Adrenal gland (tissue), 12 donors: ENCODE measurements around the gene PRKCZ. TPM values are rescaled to one million over a fixed set of nuclear protein-coding genes. Genes with fewer than 3 reads are reported as not detected.

Experiments
- DNase-seq, 7 donors: peaks; one replicate each; pipeline ENCODE4 v3.0.0-alpha.2; 2019 to 2020
- H3K27ac ChIP-seq, 5 donors: fragments of 200-600 bp; sonication (generic) in 4 of 5; 1 replicate in 3 of 5; 2 replicates in 2 of 5; pipeline versions ENCODE4 v1.5.1 to v1.8.0; 2016 to 2020; ENCODE audit warnings: mild to moderate bottlenecking in 1 of 5
- H3K27me3 ChIP-seq: fragments of 200-600 bp; 2 replicates; pipeline ENCODE4 v1.8.0; 2021
- H3K36me3 ChIP-seq, 2 donors: fragments of 200-600 bp; replicated peaks in 1 of 2; 1 replicate in 1 of 2; 2 replicates in 1 of 2; pipeline versions ENCODE4 v1.5.1 to v1.8.0; 2018 to 2022
- H3K4me1 ChIP-seq, 2 donors: fragments of 200-600 bp; replicated peaks in 1 of 2; 1 replicate in 1 of 2; 2 replicates in 1 of 2; pipeline versions ENCODE4 v1.5.1 to v1.8.0; 2018 to 2021
- H3K4me3 ChIP-seq, 4 donors: fragments of 200-600 bp; sonication (generic) in 3 of 4; one replicate each; pipeline ENCODE4 v1.5.1; 2016 to 2018
- H3K9me3 ChIP-seq, 3 donors: fragments of 200-600 bp; sonication (generic) in 1 of 3; replicated peaks in 1 of 3; 1 replicate in 2 of 3; 2 replicates in 1 of 3; pipeline versions ENCODE4 v1.5.1 to v1.8.0; 2016 to 2021
- POLR2A ChIP-seq, 2 donors: fragments of 450-650 bp; IDR thresholded peaks; one replicate each; pipeline ENCODE4 v1.6.1; 2017; ENCODE audit warnings: antibody characterized with exemption in 2 of 2, mild to moderate bottlenecking in 2 of 2, moderate library complexity in 1 of 2
- WGBS, 4 donors: extraction: QIAGEN DNeasy Blood & Tissue Kit in 2 of 4; methylation state at CpG; one replicate each; pipeline versions ENCODE4 v1.1.5 to v1.1.7; 2013 to 2017; 5-methylcytosine and 5-hydroxymethylcytosine counted together
- intact Hi-C, 2 donors: fragments of 100-400 bp; cut with DNase I; formaldehyde crosslinking; loops; one replicate each; pipeline versions ENCODE4 v1.14.1 to v1.15.0; 2022 to 2023
- polyA plus RNA-seq, 3 donors: library from polyadenylated mRNA; stranded (reverse); fragments of 200-250 nt in 2 of 3; fragments of 350-450 nt in 1 of 3; fragmentation: Illumina TruSeq in 1 of 3; extraction: RNeasy Lipid Tissue Mini Kit (QIAGEN cat#74804) in 1 of 3; gene quantifications; one replicate each; pipeline ENCODE4 v1.2.3, GENCODE V29; 2013 to 2014
- total RNA-seq, 9 donors: library from RNA; depleted of rRNA in 4 of 9; stranded (reverse); fragments of >200 nt in 4 of 9; fragments of 120-200 nt in 1 of 9; fragmentation: NEBNext Ultra II Directional in 1 of 9; extraction: Animal tissue kit (Norgen Biotek cat#: 25700) in 1 of 9; gene quantifications; one replicate each; pipeline versions ENCODE4 v1.1.0 to v1.2.4, GENCODE V29; 2013 to 2023
- TF ChIP-seq, protein P1 (sequence below), 6 experiments: fragments of 450-650 bp in 4 of 6; fragments of 200-600 bp in 2 of 6; sonication (generic) in 1 of 6; IDR thresholded peaks; 1 replicate in 5 of 6; 2 replicates in 1 of 6; pipeline versions ENCODE4 v1.5.1 to v1.8.0; 2016 to 2021; ENCODE audit warnings: antibody characterized with exemption in 6 of 6, mild to moderate bottlenecking in 2 of 6, moderate library complexity in 1 of 6
- donor health status: healthy with polysubstance abuse.
- donor health status: Bipolar disorder and iron deficiency.
- donor health status: DM: yes; HTN: yes; CAD: no.
- donor health status: DM: no; HTN: no; CAD: no.
- donor health status: DM: no; HTN: no; CAD: no.
- donor health status: DM: yes; HTN: yes; CAD: no.

The PRKCZ gene
- total and polyA plus RNA-seq, 12 donors = 8.2 to 50.5 (median 25.4) TPM

GRCh38 chr1:2182376-2182775 is 132.2 kb downstream of the PRKCZ start:
- 85 to 97% (median 95%) methylated on average over 6 to 13 of the region's 13 CpGs for WGBS, 4 donors
- TF ChIP-seq POLR2A (IDR thresholded peaks at IDR 0.05) = no peak
- intact Hi-C loops = no loop called here
- Histone ChIP-seq H3K9me3 (no peaks in the 10 kb centered on the region), H3K4me1 (no peaks in the 10 kb centered on the region), H3K4me3 (no peak overlapping the region), H3K27me3 (no peaks in the 10 kb centered on the region), H3K27ac (no peak overlapping the region), H3K36me3 (no peaks in the 10 kb centered on the region)
- DNase-seq = no peak

DNA sequence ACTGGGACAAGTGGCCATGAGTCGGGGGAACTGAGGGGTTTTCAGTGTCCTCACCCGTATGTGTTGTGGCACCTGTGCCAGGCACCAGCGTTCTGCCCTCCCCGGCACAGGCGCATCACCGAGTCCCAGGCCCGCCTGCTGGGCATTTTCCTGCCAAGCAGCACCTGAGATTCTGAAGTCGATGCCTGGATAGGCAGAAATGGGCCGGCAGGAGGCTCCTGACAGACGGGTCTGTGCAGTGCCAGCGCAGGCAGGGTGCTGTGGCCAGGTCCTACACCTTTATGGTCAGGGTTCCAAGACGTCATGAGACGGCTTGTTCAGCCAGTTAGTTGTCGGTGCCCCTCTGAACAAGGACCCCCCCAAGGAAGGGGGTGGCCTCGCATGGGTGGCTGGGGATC is 133.7 kb downstream of the PRKCZ start:
- Histone ChIP-seq H3K27ac (no peak overlapping the region), H3K4me1 (peaks cover 0 to under 1% of the 10 kb centered on the region in 2 donors), H3K36me3 (no peaks in the 10 kb centered on the region), H3K4me3 (no peak overlapping the region), H3K9me3 (no peaks in the 10 kb centered on the region), H3K27me3 (no peaks in the 10 kb centered on the region)
- TF ChIP-seq POLR2A (IDR thresholded peaks at IDR 0.05) = no peak
- TF ChIP-seq, protein P1, sequence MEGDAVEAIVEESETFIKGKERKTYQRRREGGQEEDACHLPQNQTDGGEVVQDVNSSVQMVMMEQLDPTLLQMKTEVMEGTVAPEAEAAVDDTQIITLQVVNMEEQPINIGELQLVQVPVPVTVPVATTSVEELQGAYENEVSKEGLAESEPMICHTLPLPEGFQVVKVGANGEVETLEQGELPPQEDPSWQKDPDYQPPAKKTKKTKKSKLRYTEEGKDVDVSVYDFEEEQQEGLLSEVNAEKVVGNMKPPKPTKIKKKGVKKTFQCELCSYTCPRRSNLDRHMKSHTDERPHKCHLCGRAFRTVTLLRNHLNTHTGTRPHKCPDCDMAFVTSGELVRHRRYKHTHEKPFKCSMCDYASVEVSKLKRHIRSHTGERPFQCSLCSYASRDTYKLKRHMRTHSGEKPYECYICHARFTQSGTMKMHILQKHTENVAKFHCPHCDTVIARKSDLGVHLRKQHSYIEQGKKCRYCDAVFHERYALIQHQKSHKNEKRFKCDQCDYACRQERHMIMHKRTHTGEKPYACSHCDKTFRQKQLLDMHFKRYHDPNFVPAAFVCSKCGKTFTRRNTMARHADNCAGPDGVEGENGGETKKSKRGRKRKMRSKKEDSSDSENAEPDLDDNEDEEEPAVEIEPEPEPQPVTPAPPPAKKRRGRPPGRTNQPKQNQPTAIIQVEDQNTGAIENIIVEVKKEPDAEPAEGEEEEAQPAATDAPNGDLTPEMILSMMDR (IDR thresholded peaks at IDR 0.05) = no peak
- DNase-seq = no peak
- intact Hi-C loops = no loop called here
- WGBS, 4 donors = 88 to 93% (median 89%) methylated on average over 8 to 15 of the region's 15 CpGs

- 81 to 94% (median 87%) methylated on average over 6 to 18 of the region's 18 CpGs for WGBS, 4 donors
- no peaks in the 10 kb centered on the region for H3K9me3 ChIP-seq
- no peak overlapping the region for H3K4me3 ChIP-seq
- H3K27ac ChIP-seq = no peak overlapping the region
- TF ChIP-seq POLR2A (IDR thresholded peaks at IDR 0.05) = no peak
- TF ChIP-seq, protein P1 (IDR thresholded peaks at IDR 0.05) = no peak
- no peaks in the 10 kb centered on the region for H3K27me3 ChIP-seq
- DNase-seq = no peak
- H3K36me3 ChIP-seq = no peaks in the 10 kb centered on the region
- peaks cover 0 to 5% of the 10 kb centered on the region in 2 donors for H3K4me1 ChIP-seq
- intact Hi-C loops = no loop called here
Measured at GRCh38 chr1:2184531-2184930, 134.3 kb downstream of the PRKCZ start.

DNA sequence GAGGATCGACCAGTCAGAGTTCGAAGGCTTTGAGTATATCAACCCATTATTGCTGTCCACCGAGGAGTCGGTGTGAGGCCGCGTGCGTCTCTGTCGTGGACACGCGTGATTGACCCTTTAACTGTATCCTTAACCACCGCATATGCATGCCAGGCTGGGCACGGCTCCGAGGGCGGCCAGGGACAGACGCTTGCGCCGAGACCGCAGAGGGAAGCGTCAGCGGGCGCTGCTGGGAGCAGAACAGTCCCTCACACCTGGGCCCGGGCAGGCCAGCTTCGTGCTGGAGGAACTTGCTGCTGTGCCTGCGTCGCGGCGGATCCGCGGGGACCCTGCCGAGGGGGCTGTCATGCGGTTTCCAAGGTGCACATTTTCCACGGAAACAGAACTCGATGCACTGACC is 134.7 kb downstream of the PRKCZ start:
- no peaks in the 10 kb centered on the region for H3K27me3 ChIP-seq
- H3K36me3 ChIP-seq = no peaks in the 10 kb centered on the region
- H3K9me3 ChIP-seq = no peaks in the 10 kb centered on the region
- DNase-seq = no peak
- WGBS, 4 donors = 94 to 97% (median 95%) methylated on average over 21 to 33 of the region's 33 CpGs
- intact Hi-C loops = no loop called here
- no peak overlapping the region for H3K27ac ChIP-seq
- no peak for TF ChIP-seq POLR2A (IDR thresholded peaks at IDR 0.05)
- TF ChIP-seq, protein P1 (IDR thresholded peaks at IDR 0.05) = no peak
- H3K4me1 ChIP-seq = peaks cover under 1 to 7% of the 10 kb centered on the region in 2 donors
- H3K4me3 ChIP-seq = no peak overlapping the region
